Stimulated activated CD4-positive, alpha-beta T cell treated with anti-CD3 and anti-CD28 coated beads, Interleukin-1b, Interleukin-23, amount 100 ng/mL, for 1 hour (primary cell): ENCODE data around the gene WNT6.

ENCODE experiments used
- DNase-seq, 2 donors: peaks; one replicate each; pipeline ENCODE4 v3.0.0-alpha.2; 2020; ENCODE audit warnings: low read depth in 2 of 2

The WNT6 gene

DNA sequence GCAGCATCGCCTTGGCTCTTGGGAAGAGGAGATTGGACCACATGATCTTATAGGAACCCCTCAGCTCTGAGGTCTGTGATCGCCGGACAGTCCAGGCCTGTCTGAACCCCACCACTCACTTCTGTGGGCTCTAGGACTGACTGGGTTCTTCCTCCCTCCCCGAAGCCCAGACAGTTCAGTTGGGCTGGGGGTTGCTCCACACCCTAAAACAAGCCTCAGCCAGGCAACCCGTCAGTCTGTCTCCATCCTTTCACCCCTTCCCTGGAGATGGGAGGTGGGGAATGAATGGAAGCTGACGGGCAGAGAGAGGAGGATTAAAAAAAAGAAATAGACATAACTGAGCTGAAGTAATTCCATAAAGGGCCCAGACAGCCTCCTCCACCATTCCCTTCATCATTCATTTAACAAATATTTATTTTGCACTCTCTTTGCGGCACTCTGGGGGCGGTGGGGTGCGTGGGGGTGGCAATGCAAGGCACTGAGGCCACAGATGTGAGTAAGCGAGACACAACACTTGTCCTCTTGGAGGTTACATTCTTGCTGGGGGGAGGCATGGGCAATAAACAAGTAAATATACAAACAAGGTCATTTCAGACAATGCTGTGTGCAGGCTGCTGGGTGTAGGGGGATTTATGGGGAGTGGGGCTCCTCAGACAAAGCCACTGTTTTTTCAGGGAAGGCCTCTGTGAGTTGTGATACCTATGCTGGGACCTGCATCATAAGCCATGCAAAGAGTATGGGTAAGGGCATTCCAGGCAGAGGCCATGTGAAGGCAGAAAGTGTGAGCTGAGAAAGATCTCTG lies 33.9 kb downstream of the WNT6 start:
- DNase-seq = no peak

DNA sequence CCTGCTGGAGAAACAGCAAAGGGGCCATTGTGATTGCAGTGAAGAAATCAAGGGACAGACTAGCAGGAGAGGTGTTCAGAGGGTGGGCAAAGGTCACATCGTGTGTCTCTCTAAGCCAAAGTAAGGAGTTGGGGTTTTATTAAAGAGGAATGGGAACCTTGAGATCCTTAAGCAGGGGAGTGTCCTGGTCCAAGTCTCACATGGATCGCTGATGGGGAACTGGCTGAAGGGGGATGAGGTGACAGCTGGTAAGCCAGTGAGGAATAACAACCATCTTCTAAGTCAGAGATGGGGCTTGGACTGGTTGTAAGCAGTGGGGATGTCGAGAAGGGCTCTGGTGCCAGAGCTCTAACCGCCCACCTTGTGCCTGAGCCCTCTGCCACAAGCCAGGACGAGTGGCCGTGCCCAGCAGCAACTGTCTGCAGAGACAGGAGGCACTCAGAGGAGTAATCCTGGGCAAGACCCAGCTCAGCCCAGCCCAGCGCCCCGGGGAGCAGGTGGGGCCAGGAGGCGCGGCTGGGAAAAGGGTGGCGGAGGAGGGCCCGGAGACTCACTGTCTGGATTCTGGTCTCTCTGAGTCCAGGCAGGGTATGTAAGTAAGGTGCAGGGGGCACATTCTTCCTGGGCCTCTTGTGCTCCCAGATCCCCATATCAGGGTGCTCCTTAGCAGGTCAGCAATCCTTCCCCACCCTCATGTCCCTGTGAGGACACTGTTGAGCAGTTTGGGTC lies 34.7 kb downstream of the WNT6 start:
- no peak for DNase-seq

DNA sequence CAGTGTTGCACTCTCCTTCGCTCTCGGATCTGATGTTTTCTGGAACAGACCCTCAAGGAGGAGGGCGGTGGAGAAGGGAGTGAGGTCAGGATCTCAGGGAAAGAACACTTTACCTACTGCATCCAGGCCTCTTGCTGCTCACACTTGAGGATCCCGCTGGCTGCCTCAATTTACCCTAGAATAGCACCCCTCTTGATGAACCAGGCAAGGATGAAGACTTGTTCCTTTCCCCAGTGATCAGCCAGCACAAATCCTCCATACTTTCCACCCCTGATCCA lies 35.2 kb downstream of the WNT6 start:
- DNase-seq = no peak

DNA sequence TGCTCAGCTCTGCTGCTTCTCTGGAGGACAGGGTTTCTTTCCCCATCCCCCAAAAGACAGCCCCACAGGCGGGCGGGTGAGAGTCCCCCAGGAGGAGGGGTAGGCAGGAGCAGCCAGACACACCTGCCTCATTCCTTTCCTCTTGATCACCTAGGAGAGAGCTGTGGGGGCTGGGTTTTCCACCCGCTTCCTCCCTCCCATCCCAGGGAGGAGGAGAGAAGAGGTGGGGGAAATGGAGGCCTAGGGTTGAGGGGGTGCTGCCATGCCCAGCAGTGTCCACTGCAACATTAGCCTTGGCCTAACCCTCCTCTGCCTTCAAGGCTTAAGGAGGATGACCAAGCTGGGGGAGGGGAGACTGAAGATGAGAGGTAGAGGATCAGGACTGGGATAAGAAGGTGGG lies 35.7 kb downstream of the WNT6 start:
- DNase-seq = no peak

DNA sequence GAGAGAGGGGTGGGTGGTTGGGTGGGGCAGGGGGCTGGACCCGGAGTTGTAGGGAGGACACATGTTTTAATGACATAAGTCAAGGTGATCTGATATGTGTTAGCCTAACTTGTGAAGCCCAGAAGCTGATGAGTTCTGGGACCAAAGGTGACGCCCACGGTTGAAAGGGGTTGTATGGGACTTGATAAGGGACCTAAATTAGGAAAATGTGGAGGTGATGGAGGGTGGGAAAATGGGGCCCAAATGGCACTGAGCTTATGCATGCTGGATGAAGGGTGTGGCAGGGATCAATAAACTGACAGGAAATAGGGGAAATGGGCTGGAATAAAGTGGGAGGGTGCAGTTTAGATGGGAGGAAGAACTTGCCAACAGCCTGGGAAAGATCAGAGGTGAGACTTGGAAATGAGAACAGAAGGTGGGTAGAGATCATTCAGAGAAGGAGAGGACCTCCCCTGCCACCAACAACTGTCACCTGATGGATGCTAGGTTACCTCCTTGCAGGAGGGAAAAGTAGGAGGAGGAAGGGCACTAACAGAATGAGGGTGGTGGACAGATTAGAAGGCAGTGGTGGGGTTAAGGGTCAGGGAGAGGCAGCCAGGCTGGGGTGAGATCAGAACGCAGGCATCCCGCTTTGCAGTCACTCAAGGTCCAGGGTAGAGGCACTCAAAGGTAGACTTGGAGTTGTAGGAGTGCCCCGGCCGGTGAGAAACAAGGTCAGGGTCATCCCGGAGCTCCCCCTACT lies 36.3 kb downstream of the WNT6 start:
- DNase-seq = no peak

DNA sequence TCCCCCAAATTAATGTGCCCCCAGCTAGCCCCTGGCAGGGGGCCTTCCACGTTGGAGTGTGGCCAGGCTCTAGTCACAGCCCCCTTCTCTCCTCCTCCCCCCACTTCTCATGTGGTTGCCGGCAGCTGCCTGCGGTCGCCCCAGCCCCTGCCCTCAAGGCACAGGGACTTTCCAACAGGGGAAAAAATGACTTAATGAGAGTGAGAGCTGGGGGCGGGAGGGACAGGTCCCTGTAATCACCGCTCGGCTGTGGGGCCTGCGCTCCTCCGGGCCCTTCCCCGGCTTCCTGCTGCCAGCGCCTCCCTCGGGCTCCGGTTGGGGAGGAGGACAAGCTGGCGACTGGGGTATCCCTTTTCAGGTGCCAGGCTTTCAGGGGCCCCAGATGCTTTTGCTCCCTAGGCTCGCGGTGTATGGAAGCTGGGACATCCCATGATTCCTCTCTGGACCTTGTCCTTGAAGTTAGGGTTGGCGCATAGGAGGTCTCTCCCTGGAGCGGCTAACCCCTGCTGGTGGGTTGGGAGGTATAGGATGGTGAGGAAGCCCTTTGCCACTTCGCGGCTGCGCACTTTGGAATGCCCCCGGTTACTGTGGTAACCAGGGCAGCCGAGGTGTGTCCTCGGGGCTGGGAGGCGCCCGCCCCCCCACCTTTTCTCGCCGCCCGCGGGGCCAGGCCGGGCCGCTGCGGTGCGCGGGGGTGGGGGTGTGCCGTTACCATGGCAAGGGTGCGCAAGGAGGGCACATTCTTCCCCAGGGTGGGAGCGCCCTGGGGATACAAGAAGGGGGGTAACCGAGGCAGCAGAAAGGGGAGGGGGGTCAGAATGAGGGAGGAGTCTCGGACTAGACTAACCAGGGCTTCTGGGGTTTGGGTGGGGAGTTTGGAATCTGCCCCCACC lies 37.1 kb downstream of the WNT6 start:
- DNase-seq = peak; percentile 66 to 70

DNA sequence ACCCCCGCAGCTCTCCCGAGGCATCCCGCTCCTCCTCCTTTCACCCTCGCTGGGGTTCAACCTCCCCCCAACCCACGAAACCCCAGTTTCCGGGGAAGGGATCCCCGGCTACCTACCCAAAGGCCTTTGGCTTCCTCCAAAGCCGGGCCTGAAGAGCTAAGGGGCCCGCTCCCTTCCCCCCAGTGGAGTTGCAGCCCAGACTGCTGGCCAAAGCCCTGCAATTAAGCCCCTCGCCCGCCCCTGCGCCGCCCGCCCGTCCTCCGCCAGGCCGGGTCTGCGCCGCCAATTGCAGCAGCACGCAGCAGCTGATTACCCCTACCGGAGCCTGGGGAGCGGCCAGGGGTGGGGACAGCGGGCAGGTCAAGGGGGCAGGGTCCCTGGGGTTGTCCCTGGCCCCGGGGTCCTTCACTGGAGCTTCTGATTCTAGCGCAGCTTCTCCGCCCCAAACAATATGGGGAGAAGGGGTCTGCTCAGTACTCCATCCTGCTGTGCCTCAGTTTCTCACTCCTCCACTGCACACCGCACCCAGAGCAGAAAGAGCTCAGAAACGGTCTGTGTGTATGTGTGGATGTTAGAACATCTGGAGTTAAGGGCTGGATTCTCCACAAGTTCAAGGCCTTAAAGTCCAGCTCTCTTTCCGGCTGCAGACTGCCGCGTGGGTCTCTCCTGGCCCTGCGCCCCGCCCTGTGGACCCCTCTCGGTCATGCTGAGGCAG lies 37.9 kb downstream of the WNT6 start:
- DNase-seq = no peak

DNA sequence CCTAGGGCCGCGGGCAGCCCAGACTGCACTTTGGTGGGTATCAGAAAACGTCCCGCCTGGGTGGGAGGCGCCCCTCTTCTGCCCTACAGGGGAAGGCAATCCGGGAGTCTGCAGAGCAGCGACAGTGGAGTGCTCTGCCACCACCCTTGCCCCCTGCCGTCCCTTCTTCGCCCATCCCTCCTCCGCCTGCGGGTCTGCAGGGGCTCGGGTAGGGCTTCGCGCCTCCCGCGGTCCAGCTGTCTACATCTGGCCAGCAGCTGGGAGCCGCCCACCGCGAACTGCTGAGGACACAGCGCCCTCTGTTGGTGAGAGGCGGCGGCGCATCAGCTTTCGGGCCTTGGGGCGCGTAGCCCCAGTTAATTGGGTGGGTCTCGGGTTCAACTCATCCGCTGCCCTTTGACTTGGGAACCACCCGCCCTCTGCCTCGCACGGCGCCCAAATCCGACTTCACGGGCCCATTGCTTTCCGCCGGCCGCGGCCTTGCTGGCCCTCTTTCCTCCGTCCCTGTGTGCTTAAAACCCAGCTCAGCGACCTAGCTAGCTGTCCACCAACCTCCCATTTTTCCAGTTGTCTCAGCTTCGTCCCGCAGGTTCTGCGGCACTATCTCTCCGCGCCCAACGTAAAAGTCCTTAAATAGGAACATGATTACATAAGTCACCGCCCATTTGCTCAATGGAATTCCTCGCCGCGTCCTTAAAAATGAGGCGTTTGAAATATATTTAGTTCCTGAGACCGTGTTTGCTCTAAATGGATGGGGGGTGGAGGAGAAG lies 38.7 kb downstream of the WNT6 start:
- peak; percentile 53 to 73 for DNase-seq

DNA sequence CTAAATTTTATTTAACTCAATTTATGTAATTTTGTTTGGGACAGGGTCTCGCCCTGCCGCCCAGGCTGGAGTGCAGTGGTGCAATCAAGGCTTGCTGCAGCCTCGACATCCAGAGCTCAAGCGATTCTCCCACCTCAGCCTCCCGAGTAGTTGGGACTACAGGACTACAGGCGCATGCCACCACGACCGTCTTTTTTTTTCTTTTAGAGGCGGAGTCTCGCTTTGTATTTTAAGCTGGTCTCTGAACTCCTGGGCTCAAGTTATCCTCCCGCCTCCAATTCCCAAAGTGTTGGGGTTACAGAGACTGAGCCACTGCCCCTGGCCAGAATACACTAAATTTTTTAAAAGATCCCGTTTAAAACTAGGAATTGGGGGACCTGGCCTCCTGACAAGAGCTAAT lies 39.5 kb downstream of the WNT6 start:
- no peak for DNase-seq

DNA sequence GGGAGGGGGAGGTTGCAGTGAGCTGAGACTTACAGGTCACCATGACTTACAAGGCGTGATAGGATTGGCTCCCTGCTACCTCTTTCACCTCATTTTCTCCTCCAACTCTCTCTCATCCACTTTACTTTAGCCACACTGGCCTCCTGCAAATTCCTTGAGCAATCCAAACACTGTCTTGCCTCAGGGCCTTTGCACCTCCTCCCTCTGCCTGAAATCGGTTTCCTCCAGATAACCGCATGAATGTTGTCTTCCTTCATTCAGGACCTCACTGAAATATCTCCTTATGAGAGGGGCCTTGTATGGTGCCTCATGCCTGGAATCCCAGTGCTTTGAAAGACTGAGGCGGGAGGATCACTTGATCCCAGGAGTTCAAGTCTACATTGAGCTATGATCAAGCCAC lies 42.8 kb downstream of the WNT6 start:
- DNase-seq = no peak

DNA sequence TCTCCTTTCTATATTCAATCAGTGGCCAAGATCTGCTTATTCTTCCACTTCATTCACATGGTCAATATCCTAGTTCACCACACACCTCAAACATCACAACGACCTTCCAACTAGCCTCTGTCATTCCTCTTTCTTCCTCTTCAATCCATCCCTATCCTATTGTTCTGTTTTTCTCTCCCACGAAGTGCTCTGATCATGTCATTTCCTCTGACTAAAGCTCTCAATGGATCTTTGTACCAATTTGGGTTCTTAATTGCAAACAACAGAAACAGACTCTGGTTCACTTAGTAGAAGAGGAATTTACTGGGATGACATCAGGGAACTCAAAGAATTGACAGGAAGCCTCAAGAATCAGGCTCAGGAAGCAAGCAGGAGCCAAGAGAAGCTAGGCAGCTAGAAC lies 44.6 kb downstream of the WNT6 start:
- DNase-seq = no peak

DNA sequence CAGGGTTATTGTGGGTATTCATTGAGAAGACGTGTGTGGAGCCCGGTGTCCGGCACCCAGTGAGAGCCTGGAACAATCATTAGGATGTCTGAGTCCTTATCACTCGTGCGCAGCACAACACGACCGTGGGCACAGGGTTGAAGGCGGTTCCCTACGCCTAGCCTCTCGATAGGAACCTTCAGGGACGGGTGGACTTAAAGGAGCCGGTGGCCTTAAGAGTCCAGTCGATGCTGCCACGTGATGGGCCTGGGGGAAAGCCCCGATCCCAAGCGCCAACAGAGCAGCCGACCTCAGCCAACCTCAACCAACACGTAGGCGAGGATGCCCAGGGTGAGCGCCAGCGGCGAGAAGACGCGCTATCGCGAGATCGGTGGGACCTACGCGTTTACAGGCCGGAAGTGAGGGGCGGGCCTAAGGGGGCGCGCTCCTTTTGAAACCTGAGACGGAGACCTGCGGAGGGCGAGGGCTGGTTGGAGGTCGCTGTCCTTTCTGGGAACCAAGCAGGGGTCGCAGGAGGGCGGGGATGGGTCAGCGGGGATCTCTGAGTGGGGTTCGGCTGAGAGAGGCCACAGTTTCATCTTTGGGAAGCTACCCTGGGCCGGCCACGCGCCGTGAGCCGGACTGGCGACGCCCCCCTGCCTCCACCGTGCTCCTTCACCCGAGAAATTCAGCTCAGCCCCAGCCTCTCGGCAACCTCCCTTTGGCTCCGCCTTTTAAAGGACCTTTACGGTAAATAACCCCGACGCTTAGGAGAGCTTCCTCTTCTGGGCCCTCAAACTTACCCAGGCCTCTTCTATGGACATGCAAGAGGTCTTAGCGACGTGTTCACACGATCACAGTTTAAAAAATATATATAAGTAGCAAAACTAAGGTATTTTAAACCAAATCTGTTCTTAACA lies 49.4 kb downstream of the WNT6 start:
- peak; percentile 67 to 82 for DNase-seq

DNA sequence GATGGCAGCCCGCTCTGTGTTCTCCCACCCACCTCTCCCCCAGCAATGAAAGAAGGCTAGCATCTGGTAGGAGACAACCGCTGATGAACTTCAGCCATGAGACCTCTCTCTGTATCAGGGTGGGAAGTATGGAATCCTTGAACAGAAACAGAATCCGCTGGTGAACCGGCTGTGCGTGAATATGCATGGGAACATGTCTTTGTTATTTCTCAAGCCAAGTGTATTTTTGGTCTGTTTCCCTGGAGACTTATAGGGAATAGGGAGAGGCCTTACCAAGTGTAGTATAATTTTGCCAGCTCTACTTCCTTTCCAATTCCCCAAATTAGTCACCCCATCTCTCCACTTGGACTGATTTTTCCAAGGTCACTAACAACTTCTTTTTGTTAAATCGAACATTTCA lies 51.1 kb downstream of the WNT6 start:
- no peak for DNase-seq

DNA sequence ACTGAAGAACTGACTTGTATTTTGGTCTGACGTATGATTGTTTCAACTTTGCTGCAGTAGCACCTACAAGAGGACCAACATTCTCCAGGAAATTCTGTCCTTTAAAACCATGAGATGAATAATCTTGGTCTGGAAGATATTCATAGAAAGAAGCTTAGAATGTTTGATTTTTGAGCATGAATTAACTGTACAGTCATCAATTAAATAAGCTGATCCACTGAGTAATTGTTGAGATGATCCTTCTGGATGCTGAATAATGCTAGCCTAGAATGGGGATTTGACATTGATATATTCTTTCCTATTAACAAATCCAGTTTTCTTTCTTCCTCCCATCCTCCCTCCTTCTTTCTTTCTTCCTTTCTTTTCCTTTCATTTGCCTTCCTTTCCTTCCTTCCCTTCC lies 60.9 kb downstream of the WNT6 start:
- no peak for DNase-seq
